HL-60 (cell line): ENCODE results near the gene NRXN3.

ENCODE experiments used
- POLR2AphosphoS5 ChIP-seq: IDR thresholded peaks from 2 replicates; pipeline ENCODE4 v1.6.1; 2012; ENCODE audit warnings: low read depth
- TF ChIP-seq, protein P1 (sequence below): IDR thresholded peaks from one replicate; pipeline ENCODE4 v1.5.1; 2011; ENCODE audit warnings: low read length, control low read depth, inconsistent platforms; ENCODE audit not compliant: insufficient read depth

- TF ChIP-seq, protein P1, sequence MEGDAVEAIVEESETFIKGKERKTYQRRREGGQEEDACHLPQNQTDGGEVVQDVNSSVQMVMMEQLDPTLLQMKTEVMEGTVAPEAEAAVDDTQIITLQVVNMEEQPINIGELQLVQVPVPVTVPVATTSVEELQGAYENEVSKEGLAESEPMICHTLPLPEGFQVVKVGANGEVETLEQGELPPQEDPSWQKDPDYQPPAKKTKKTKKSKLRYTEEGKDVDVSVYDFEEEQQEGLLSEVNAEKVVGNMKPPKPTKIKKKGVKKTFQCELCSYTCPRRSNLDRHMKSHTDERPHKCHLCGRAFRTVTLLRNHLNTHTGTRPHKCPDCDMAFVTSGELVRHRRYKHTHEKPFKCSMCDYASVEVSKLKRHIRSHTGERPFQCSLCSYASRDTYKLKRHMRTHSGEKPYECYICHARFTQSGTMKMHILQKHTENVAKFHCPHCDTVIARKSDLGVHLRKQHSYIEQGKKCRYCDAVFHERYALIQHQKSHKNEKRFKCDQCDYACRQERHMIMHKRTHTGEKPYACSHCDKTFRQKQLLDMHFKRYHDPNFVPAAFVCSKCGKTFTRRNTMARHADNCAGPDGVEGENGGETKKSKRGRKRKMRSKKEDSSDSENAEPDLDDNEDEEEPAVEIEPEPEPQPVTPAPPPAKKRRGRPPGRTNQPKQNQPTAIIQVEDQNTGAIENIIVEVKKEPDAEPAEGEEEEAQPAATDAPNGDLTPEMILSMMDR: no peak
- TF ChIP-seq POLR2AphosphoS5: no peak
Observed at GRCh38 chr14:79542121-79542520, 1371.9 kb downstream of the NRXN3 start.
